HEK293T (cell line): ENCODE results near the gene CCDC187.

Experiments used
- BHLHE40 ChIP-seq: fragments of 450-650 bp; IDR thresholded peaks from 2 replicates; pipeline ENCODE4 v1.6.1; 2016; ENCODE audit warnings: mild to moderate bottlenecking, moderate library complexity, borderline replicate concordance
- FOXM1 ChIP-seq: fragments of 450-650 bp; IDR thresholded peaks from 2 replicates; pipeline ENCODE4 v1.6.1; 2017; ENCODE audit warnings: mild to moderate bottlenecking, borderline replicate concordance
- LEF1 ChIP-seq: fragments of 450-650 bp; IDR thresholded peaks from 2 replicates; pipeline ENCODE4 v1.6.1; 2017; ENCODE audit warnings: mild to moderate bottlenecking, borderline replicate concordance

- TF ChIP-seq FOXM1 (no peak), BHLHE40 (no peak), LEF1 (no peak)
Measured at GRCh38 chr9:136244122-136244968, 59.5 kb downstream of the CCDC187 start.
